HEK293 (cell line): ENCODE results near the gene SPEG.

Experiments
- CTCF ChIP-seq: fragments of 450-650 bp; formaldehyde crosslinking; IDR thresholded peaks from 2 replicates; pipeline ENCODE4 v1.5.1; 2016; ENCODE audit warnings: missing biosample characterization, missing genetic modification characterization
- ZNF214 ChIP-seq: fragments of 450-650 bp; formaldehyde crosslinking; IDR thresholded peaks from 2 replicates; pipeline ENCODE4 v1.5.1; 2017; ENCODE audit warnings: missing biosample characterization, mild to moderate bottlenecking, missing genetic modification characterization, borderline replicate concordance

GRCh38 chr2:219475278-219475677 is 40.6 kb downstream of the SPEG start:
- TF ChIP-seq ZNF214 = no peak
- no peak for TF ChIP-seq CTCF (tag by site-specific recombination)
